Naive thymus-derived CD8-positive, alpha-beta T cell (primary cell): ENCODE measurements around the gene IL1R2. TPM values are rescaled to one million over a fixed set of nuclear protein-coding genes. Genes with fewer than 3 reads are reported as not detected.

Experiments
- ATAC-seq, 2 donors: fragments of 150-1000 bp; cut with Tn5 transposase in 1 of 2; sonication (Bioruptor Pico), chemical (Tn5 transposase) in 1 of 2; 1 replicate in 1 of 2; 2 replicates in 1 of 2; pipeline ENCODE4 v1.10.0; 2021; ENCODE audit warnings: mild to moderate bottlenecking in 2 of 2, moderate library complexity in 2 of 2
- POLR2A ChIA-PET: fragments of 350-600 bp; sonication (Branson Sonifier 250); formaldehyde crosslinking; loops from one replicate; lab custom pipeline; 2021; ENCODE audit warnings: antibody characterized with exemption; lab: Charles Lee
- DNase-seq, 10 donors: peaks; one replicate each; pipeline versions ENCODE4 v3.0.0 to v3.0.0-alpha.2; 2020 to 2022
- H3K27ac Mint-ChIP-seq, 10 donors: one replicate each; pipeline ENCODE4 v1.8.0; 2020 to 2022; ENCODE audit warnings: mild to moderate bottlenecking in 10 of 10, mixed read lengths in 10 of 10, moderate library complexity in 4 of 10, inconsistent platforms in 1 of 10
- H3K27me3 Mint-ChIP-seq, 5 donors: one replicate each; pipeline ENCODE4 v1.8.0; 2021 to 2022; ENCODE audit warnings: mixed read lengths in 5 of 5
- H3K36me3 Mint-ChIP-seq, 3 donors: one replicate each; pipeline ENCODE4 v1.8.0; 2020 to 2022; ENCODE audit warnings: mixed read lengths in 3 of 3, mild to moderate bottlenecking in 2 of 3, inconsistent platforms in 1 of 3
- H3K4me1 Mint-ChIP-seq, 4 donors: one replicate each; pipeline ENCODE4 v1.8.0; 2021 to 2022; ENCODE audit warnings: mixed read lengths in 4 of 4
- H3K4me3 Mint-ChIP-seq, 10 donors: one replicate each; pipeline ENCODE4 v1.8.0; 2020 to 2022; ENCODE audit warnings: mild to moderate bottlenecking in 10 of 10, mixed read lengths in 10 of 10, moderate library complexity in 6 of 10, inconsistent platforms in 1 of 10
- H3K9me3 Mint-ChIP-seq, 9 donors: one replicate each; pipeline ENCODE4 v1.8.0; 2020 to 2022; ENCODE audit warnings: mixed read lengths in 9 of 9, mild to moderate bottlenecking in 3 of 9, inconsistent platforms in 1 of 9, moderate library complexity in 1 of 9
- polyA plus RNA-seq, 3 donors: library from polyadenylated mRNA; unstranded; fragments of 300-500 nt; fragmentation: Illumina TruSeq; gene quantifications; one replicate each; pipeline ENCODE4 v1.2.3, GENCODE V29; 2021
- total RNA-seq, 8 experiments: library from RNA in 2 of 8; stranded (reverse) in 2 of 8; gene quantifications; one replicate each; pipeline ENCODE4 v1.2.3 and lab custom pipeline; 2021 to 2026

Gene IL1R2
- total and polyA plus RNA-seq, 5 experiments from 2014 or later = not detected

GRCh38 chr2:102028470-102028869 lies 36.7 kb downstream of the IL1R2 start:
- H3K4me3 Mint-ChIP-seq = no peak overlapping the region
- no peaks in the 10 kb centered on the region for H3K36me3 Mint-ChIP-seq
- no peaks in the 10 kb centered on the region for H3K27me3 Mint-ChIP-seq
- ATAC-seq (no peak), DNase-seq (no peak)
- no peaks in the 10 kb centered on the region for H3K9me3 Mint-ChIP-seq
- H3K4me1 Mint-ChIP-seq = peaks cover 9 to 18% (median 12%) of the 10 kb centered on the region in 4 donors
- no peak overlapping the region for H3K27ac Mint-ChIP-seq
- POLR2A ChIA-PET = no interaction called here

GRCh38 chr2:102029405-102029804 lies 37.6 kb downstream of the IL1R2 start:
- no peaks in the 10 kb centered on the region for H3K9me3 Mint-ChIP-seq
- ATAC-seq = no peak
- no peaks in the 10 kb centered on the region for H3K36me3 Mint-ChIP-seq
- POLR2A ChIA-PET = no interaction called here
- DNase-seq = no peak
- no peak overlapping the region for H3K27ac Mint-ChIP-seq
- no peak overlapping the region for H3K4me3 Mint-ChIP-seq
- peaks cover 14 to 27% (median 21%) of the 10 kb centered on the region in 4 donors for H3K4me1 Mint-ChIP-seq
- H3K27me3 Mint-ChIP-seq = no peaks in the 10 kb centered on the region

GRCh38 chr2:102029952-102030351 lies 38.2 kb downstream of the IL1R2 start:
- H3K4me3 Mint-ChIP-seq = no peak overlapping the region
- POLR2A ChIA-PET = no interaction called here
- no peaks in the 10 kb centered on the region for H3K9me3 Mint-ChIP-seq
- H3K36me3 Mint-ChIP-seq = no peaks in the 10 kb centered on the region
- no peak overlapping the region for H3K27ac Mint-ChIP-seq
- no peaks in the 10 kb centered on the region for H3K27me3 Mint-ChIP-seq
- H3K4me1 Mint-ChIP-seq = peaks cover 18 to 33% (median 26%) of the 10 kb centered on the region in 4 donors
- ATAC-seq (no peak), DNase-seq (no peak)

- Mint-ChIP-seq H3K36me3 (no peaks in the 10 kb centered on the region), H3K9me3 (no peaks in the 10 kb centered on the region), H3K27ac (no peak overlapping the region), H3K27me3 (no peaks in the 10 kb centered on the region), H3K4me3 (no peak overlapping the region), H3K4me1 (peaks cover 20 to 34% (median 30%) of the 10 kb centered on the region in 4 donors)
- POLR2A ChIA-PET = no interaction called here
- DNase-seq (no peak), ATAC-seq (no peak)
Observed at GRCh38 chr2:102030502-102030854, 38.7 kb downstream of the IL1R2 start.

GRCh38 chr2:102030855-102031527 lies 39.2 kb downstream of the IL1R2 start:
- POLR2A ChIA-PET = no interaction called here
- Mint-ChIP-seq H3K27ac (no peak overlapping the region), H3K36me3 (no peaks in the 10 kb centered on the region), H3K4me1 (peaks cover 20 to 34% (median 30%) of the 10 kb centered on the region in 4 donors), H3K4me3 (no peak overlapping the region), H3K9me3 (peaks cover 0 to 4% (median 0%) of the 10 kb centered on the region in 9 donors), H3K27me3 (no peaks in the 10 kb centered on the region)
- DNase-seq = no peak
- ATAC-seq = no peak

- POLR2A ChIA-PET = no interaction called here
- ATAC-seq = no peak
- H3K4me3 Mint-ChIP-seq = peak overlapping the region in 2 of 10 donors; percentile 77 to 80
- H3K27ac Mint-ChIP-seq = peak overlapping the region in 2 of 10 donors; percentile 19 to 61
- no peaks in the 10 kb centered on the region for H3K36me3 Mint-ChIP-seq
- H3K9me3 Mint-ChIP-seq = peaks cover 0 to 9% (median 0%) of the 10 kb centered on the region in 9 donors
- H3K27me3 Mint-ChIP-seq = no peaks in the 10 kb centered on the region
- peaks cover 20 to 34% (median 30%) of the 10 kb centered on the region in 4 donors for H3K4me1 Mint-ChIP-seq
- no peak for DNase-seq
Observed at GRCh38 chr2:102032368-102033030, 40.7 kb downstream of the IL1R2 start.

- Mint-ChIP-seq H3K9me3 (peaks cover 0 to 9% (median 0%) of the 10 kb centered on the region in 9 donors), H3K4me3 (peak overlapping the region; percentile 24 to 80 (median 63)), H3K4me1 (peaks cover 20 to 34% (median 30%) of the 10 kb centered on the region in 4 donors), H3K27ac (peak overlapping the region; percentile 49 to 83 (median 66)), H3K27me3 (no peaks in the 10 kb centered on the region), H3K36me3 (no peaks in the 10 kb centered on the region)
- DNase-seq (peak in 6 of 10 donors; percentile 6 to 64 (median 24)), ATAC-seq (peak; percentile 68 to 79)
- POLR2A ChIA-PET = no interaction called here
Observed at GRCh38 chr2:102033031-102033749, 41.4 kb downstream of the IL1R2 start.

- Mint-ChIP-seq H3K4me3 (peak overlapping the region; percentile 24 to 80 (median 63)), H3K36me3 (no peaks in the 10 kb centered on the region), H3K27me3 (no peaks in the 10 kb centered on the region), H3K27ac (peak overlapping the region in 9 of 10 donors; percentile 49 to 83 (median 68)), H3K4me1 (peaks cover 20 to 34% (median 30%) of the 10 kb centered on the region in 4 donors), H3K9me3 (peaks cover 0 to 9% (median 0%) of the 10 kb centered on the region in 9 donors)
- ATAC-seq (no peak), DNase-seq (no peak)
- POLR2A ChIA-PET = no interaction called here
Observed at GRCh38 chr2:102033750-102034682, 42.3 kb downstream of the IL1R2 start.

GRCh38 chr2:102034683-102035548 lies 43.2 kb downstream of the IL1R2 start:
- DNase-seq (no peak), ATAC-seq (no peak)
- Mint-ChIP-seq H3K4me1 (peaks cover 20 to 34% (median 30%) of the 10 kb centered on the region in 4 donors), H3K27ac (peak overlapping the region in 5 of 10 donors; percentile 1 to 76 (median 50)), H3K36me3 (no peaks in the 10 kb centered on the region), H3K4me3 (peak overlapping the region in 9 of 10 donors; percentile 5 to 67 (median 39)), H3K27me3 (peaks cover 0 to 3% (median 0%) of the 10 kb centered on the region in 5 donors), H3K9me3 (peaks cover 0 to 9% (median 0%) of the 10 kb centered on the region in 9 donors)
- POLR2A ChIA-PET = no interaction called here

GRCh38 chr2:102037681-102038080 lies 45.9 kb downstream of the IL1R2 start:
- no peak for ATAC-seq
- H3K36me3 Mint-ChIP-seq = no peaks in the 10 kb centered on the region
- no peak overlapping the region for H3K4me3 Mint-ChIP-seq
- H3K27me3 Mint-ChIP-seq = peaks cover 2 to 20% (median 9%) of the 10 kb centered on the region in 5 donors
- no peak overlapping the region for H3K27ac Mint-ChIP-seq
- POLR2A ChIA-PET = no interaction called here
- H3K4me1 Mint-ChIP-seq = peaks cover 25 to 30% (median 26%) of the 10 kb centered on the region in 4 donors
- peaks cover 0 to 9% (median 0%) of the 10 kb centered on the region in 9 donors for H3K9me3 Mint-ChIP-seq
- DNase-seq = no peak

GRCh38 chr2:102040229-102040628 lies 48.5 kb downstream of the IL1R2 start:
- POLR2A ChIA-PET = no interaction called here
- Mint-ChIP-seq H3K4me1 (peaks cover under 1 to 8% (median 3%) of the 10 kb centered on the region in 4 donors), H3K9me3 (peaks cover 0 to 9% (median 0%) of the 10 kb centered on the region in 9 donors), H3K27me3 (peaks cover 5 to 31% (median 15%) of the 10 kb centered on the region in 5 donors), H3K36me3 (no peaks in the 10 kb centered on the region), H3K4me3 (no peak overlapping the region), H3K27ac (no peak overlapping the region)
- ATAC-seq (no peak), DNase-seq (no peak)
